NT2/D1 (cell line): ENCODE data around the gene MTFR1L.

Experiments used
- SUZ12 ChIP-seq: IDR thresholded peaks from 2 replicates; pipeline ENCODE4 v1.6.1; 2011; ENCODE audit not compliant: insufficient read length, insufficient read depth; ENCODE audit errors: extremely low read depth
- ZNF274 ChIP-seq: IDR thresholded peaks from 2 replicates; pipeline ENCODE4 v1.6.1; 2011; ENCODE audit warnings: mild to moderate bottlenecking, low read depth, low read length

DNA sequence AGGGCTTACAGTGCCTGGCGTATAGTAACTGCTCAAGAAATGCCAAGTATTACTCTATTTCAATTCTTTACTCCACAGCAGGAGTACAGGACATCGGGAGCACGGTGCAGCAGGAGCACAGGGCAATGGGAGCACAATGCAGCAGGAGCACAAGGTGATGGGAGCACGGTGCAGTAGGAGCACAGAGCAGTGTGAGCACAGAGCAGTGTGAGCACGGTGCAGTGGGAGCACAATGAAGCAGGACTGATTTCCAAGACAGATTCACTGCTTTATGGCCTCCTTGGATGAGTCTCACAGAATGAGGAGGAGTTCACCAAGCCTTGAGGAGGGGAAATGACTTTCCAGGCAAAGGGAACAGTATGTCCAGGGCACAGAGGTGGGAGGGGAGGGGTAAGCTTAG is 60.8 kb downstream of the MTFR1L start:
- TF ChIP-seq ZNF274, result no peak
- no peak for TF ChIP-seq SUZ12
